Coronary artery (tissue), 2 donors: ENCODE results near the gene ISG20L2.
A peak's percentile ranks its signal among the peaks of the same experiment; 100 is the strongest.

Experiments used
- DNase-seq: peaks from one replicate; pipeline ENCODE4 v3.0.0-alpha.2; 2017; ENCODE audit warnings: low spot score
- H3K27ac ChIP-seq, 2 donors: fragments of 200-600 bp; sonication (generic); one replicate each; pipeline ENCODE4 v1.5.1; 2016 to 2019
- H3K4me3 ChIP-seq: fragments of 200-600 bp; sonication (generic); 2 replicates; pipeline ENCODE4 v1.5.1; 2016; ENCODE audit warnings: mild to moderate bottlenecking, moderate library complexity
- CTCF ChIP-seq: fragments of 200-600 bp; sonication (generic); IDR thresholded peaks from one replicate; pipeline ENCODE4 v1.5.1; 2019; ENCODE audit warnings: antibody characterized with exemption

ISG20L2 gene

GRCh38 chr1:156684227-156684782, 44.3 kb downstream of the ISG20L2 start:
- no peak for DNase-seq
- no peak overlapping the region for H3K4me3 ChIP-seq
- TF ChIP-seq CTCF = no peak
- no peak overlapping the region for H3K27ac ChIP-seq

- DNase-seq = no peak
- no peak overlapping the region for H3K4me3 ChIP-seq
- no peak overlapping the region for H3K27ac ChIP-seq
- no peak for TF ChIP-seq CTCF
Measured at GRCh38 chr1:156682166-156682890, 46.2 kb downstream of the ISG20L2 start.

- TF ChIP-seq CTCF = no peak
- Histone ChIP-seq H3K4me3 (no peak overlapping the region), H3K27ac (no peak overlapping the region)
- no peak for DNase-seq
Measured at GRCh38 chr1:156681196-156681960, 47.2 kb downstream of the ISG20L2 start.

GRCh38 chr1:156680056-156680455, 48.5 kb downstream of the ISG20L2 start:
- no peak overlapping the region for H3K4me3 ChIP-seq
- DNase-seq = no peak
- TF ChIP-seq CTCF = no peak
- H3K27ac ChIP-seq = no peak overlapping the region

- Histone ChIP-seq H3K27ac (peak overlapping the region; percentile 66 to 87), H3K4me3 (peak overlapping the region; percentile 79)
- DNase-seq = no peak
- peak; percentile 84 for TF ChIP-seq CTCF
Measured at GRCh38 chr1:156677616-156678596, 50.7 kb downstream of the ISG20L2 start.

GRCh38 chr1:156676820-156677615, 51.5 kb downstream of the ISG20L2 start, which contains the start of gene NES:
TSS of gene NES (minus strand) at chr1:156677407. CDS start at chr1:156677264, 143 bp downstream.
- Histone ChIP-seq H3K4me3 (peak within 1 kb of the TSS; percentile 79), H3K27ac (peak within 1 kb of the TSS; percentile 66 to 87)
- TF ChIP-seq CTCF = no peak
- no peak for DNase-seq
